Rectal smooth muscle tissue (tissue), 1 donor: ENCODE results near the gene DESI1.
"Not testable (repeated sequence)": the region's sequence is repeated elsewhere in the genome, so short reads cannot be mapped to it uniquely, and the experiment has no call there.

Source experiments
- H3K27ac ChIP-seq: one replicate; pipeline ENCODE4 v1.7.0; 2013; ENCODE audit warnings: low read depth, low read length, inconsistent platforms
- H3K27me3 ChIP-seq: one replicate; pipeline ENCODE4 v1.7.0; 2013; ENCODE audit warnings: low read length; ENCODE audit not compliant: control insufficient read depth, insufficient read depth
- H3K36me3 ChIP-seq: one replicate; pipeline ENCODE4 v1.7.0; 2013; ENCODE audit warnings: low read length; ENCODE audit not compliant: control insufficient read depth, insufficient read depth
- H3K4me1 ChIP-seq: one replicate; pipeline ENCODE4 v1.7.0; 2013; ENCODE audit warnings: low read length; ENCODE audit not compliant: control insufficient read depth, insufficient read depth
- H3K4me3 ChIP-seq: one replicate; pipeline ENCODE4 v1.7.0; 2013; ENCODE audit warnings: low read length
- H3K9ac ChIP-seq: one replicate; pipeline ENCODE4 v1.7.0; 2013; ENCODE audit warnings: low read length

DESI1 gene

GRCh38 chr22:41561788-41562187, 59.1 kb downstream of the DESI1 start:
- H3K4me3 ChIP-seq = peak overlapping the region; percentile 68
- peaks cover 22% of the 10 kb centered on the region for H3K4me1 ChIP-seq
- no peaks in the 10 kb centered on the region for H3K36me3 ChIP-seq
- H3K27me3 ChIP-seq = no peaks in the 10 kb centered on the region
- H3K27ac ChIP-seq = peak overlapping the region; percentile 82
- no peak overlapping the region for H3K9ac ChIP-seq

DNA sequence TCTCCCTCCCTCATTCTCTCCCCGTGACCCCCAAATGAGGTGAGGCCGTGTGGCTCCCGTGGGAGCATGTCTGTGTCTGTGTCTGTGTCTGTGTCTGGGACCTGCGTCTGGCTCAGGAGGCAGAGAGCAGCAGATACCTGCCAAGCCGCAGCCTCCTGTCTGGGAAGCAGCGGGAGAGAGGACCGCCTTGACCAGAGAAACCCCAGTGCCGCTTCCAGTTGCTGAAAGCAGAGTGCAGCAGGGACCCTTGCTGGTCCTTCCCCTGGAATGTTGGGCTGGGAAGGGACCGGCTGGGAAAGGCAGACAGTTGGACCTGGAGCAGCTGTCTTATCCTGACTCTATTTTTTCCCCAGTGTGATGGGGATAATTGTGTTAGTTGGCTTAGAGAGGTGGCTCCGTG, 59.5 kb downstream of the DESI1 start:
- peak overlapping the region; percentile 68 for H3K4me3 ChIP-seq
- peak overlapping the region; percentile 82 for H3K27ac ChIP-seq
- H3K9ac ChIP-seq = peak overlapping the region; percentile 62
- H3K36me3 ChIP-seq = no peaks in the 10 kb centered on the region
- peaks cover 22% of the 10 kb centered on the region for H3K4me1 ChIP-seq
- H3K27me3 ChIP-seq = no peaks in the 10 kb centered on the region

GRCh38 chr22:41560095-41560471, 60.8 kb downstream of the DESI1 start:
- H3K4me3 ChIP-seq = peak overlapping the region; percentile 68
- H3K27ac ChIP-seq = peak overlapping the region; percentile 82
- H3K9ac ChIP-seq = no peak overlapping the region
- peaks cover 22% of the 10 kb centered on the region for H3K4me1 ChIP-seq
- H3K27me3 ChIP-seq = no peaks in the 10 kb centered on the region
- H3K36me3 ChIP-seq = no peaks in the 10 kb centered on the region

GRCh38 chr22:41558241-41558630, 62.6 kb downstream of the DESI1 start:
- peaks cover 19% of the 10 kb centered on the region for H3K4me1 ChIP-seq
- not testable (repeated sequence) for H3K4me3 ChIP-seq, H3K36me3 ChIP-seq, H3K27me3 ChIP-seq, H3K9ac ChIP-seq, H3K27ac ChIP-seq

DNA sequence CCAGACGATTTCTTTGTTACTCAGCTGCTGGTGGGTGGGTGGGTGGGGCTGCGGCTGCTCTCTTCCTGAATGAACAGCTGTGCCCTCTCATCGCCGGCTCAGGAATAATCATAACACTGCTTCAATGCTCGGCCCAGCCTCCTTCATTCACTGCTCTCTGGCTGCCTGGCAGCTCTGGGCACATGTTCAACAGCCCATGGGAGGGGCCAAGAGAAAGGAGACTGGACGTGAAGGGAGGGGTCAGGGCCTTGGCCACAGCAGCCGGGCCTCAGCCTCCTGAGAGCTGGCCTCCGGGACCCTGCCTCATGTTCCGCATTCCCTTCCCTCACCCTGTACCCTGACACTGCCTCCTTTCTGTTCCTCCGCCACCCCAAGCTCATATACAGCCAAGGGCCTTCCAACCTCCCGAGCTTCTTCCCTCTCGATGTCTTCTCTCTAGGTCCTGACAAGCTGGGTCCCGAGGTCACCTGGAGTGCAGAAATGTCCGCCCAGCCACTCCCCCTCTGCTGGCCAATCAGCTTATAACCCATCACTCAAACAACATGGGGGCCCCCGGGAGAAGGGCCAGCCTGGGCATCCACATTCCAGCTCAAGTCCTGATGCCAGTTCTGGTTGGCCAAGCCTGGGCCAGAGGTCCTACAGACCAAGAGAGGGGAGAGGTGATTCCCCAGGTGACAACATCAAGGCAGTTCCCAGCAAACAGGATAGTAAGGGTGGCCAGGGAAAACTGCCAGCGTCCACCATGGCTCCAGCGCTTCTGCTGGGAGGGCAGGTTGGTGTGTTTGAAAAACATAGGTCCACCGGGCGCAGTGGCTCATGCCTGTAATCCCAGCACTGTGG, 63.2 kb downstream of the DESI1 start:
- Histone ChIP-seq H3K4me1 (peaks cover 13% of the 10 kb centered on the region), H3K27me3 (no peaks in the 10 kb centered on the region), H3K4me3 (peak overlapping the region; percentile 18), H3K27ac (peak overlapping the region; percentile 15), H3K36me3 (no peaks in the 10 kb centered on the region), H3K9ac (no peak overlapping the region)

DNA sequence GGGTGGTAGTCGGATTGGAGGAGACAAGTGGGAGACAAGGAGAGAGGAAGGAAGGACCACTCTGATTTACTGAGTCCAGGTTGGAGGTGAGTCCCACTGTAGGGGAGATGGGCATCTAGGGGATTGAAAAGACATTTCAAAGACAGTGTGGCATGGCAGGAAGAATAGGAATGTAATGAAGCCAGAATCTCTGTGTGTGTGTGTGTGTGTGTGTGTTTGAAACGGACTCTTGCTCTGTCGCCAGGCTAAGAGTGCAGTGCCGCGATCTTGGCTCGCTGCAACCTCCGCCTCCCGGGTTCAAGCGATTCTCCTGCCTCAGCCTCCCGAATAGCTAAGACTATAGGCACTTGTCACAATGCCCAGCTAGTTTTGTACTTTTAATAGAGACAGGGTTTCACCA, 64.3 kb downstream of the DESI1 start:
- peaks cover 11% of the 10 kb centered on the region for H3K4me1 ChIP-seq
- no peak overlapping the region for H3K27ac ChIP-seq
- no peaks in the 10 kb centered on the region for H3K27me3 ChIP-seq
- H3K9ac ChIP-seq = no peak overlapping the region
- H3K36me3 ChIP-seq = no peaks in the 10 kb centered on the region
- no peak overlapping the region for H3K4me3 ChIP-seq

- H3K27ac ChIP-seq = no peak overlapping the region
- no peak overlapping the region for H3K9ac ChIP-seq
Measured at GRCh38 chr22:41555325-41555982, 65.4 kb downstream of the DESI1 start.

GRCh38 chr22:41551877-41552582, 68.8 kb downstream of the DESI1 start:
- Histone ChIP-seq H3K9ac (no peak overlapping the region), H3K27ac (no peak overlapping the region), H3K27me3 (no peaks in the 10 kb centered on the region), H3K36me3 (no peaks in the 10 kb centered on the region), H3K4me1 (no peaks in the 10 kb centered on the region), H3K4me3 (no peak overlapping the region)

More at GRCh38 chr22:41555325-41555982, 65.4 kb downstream of the DESI1 start:
- Histone ChIP-seq H3K4me1 (peaks cover 7% of the 10 kb centered on the region), H3K4me3 (no peak overlapping the region), H3K36me3 (no peaks in the 10 kb centered on the region), H3K27me3 (no peaks in the 10 kb centered on the region)

- H3K4me1 ChIP-seq = no peaks in the 10 kb centered on the region
- H3K36me3 ChIP-seq = no peaks in the 10 kb centered on the region
- H3K27ac ChIP-seq = no peak overlapping the region
- no peak overlapping the region for H3K9ac ChIP-seq
- no peak overlapping the region for H3K4me3 ChIP-seq
- no peaks in the 10 kb centered on the region for H3K27me3 ChIP-seq
Measured at GRCh38 chr22:41550952-41551491, 69.8 kb downstream of the DESI1 start.

DNA sequence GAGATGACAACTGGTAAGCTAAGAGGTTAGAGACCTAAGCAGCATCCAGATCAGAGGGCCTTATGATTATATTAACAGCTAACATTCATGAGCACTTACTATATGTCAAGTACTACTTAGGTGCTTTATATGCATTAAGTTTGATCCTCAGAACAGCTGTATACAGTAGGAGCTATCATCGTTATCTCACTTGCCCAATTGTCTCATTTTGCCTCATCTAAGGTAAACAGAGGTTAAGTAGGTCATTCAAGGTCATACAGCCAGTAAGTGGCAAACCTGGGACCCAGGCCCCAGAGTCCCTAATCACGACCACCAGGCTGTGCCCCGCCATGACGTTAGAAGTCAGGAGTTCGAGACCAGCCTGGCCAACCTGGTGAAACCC, 72.0 kb downstream of the DESI1 start:
- Histone ChIP-seq H3K27ac (no peak overlapping the region), H3K36me3 (no peaks in the 10 kb centered on the region), H3K4me1 (peaks cover 6% of the 10 kb centered on the region), H3K9ac (no peak overlapping the region), H3K4me3 (no peak overlapping the region), H3K27me3 (no peaks in the 10 kb centered on the region)
